Measurements from ENCODE around the gene AIRE. TPM values are rescaled to one million over a fixed set of nuclear protein-coding genes. Genes with fewer than 3 reads are reported as not detected.

AIRE gene
- total RNA-seq, 1 experiment from 2014 or later: not detected

GRCh38 chr21:44258056-44258725, 27.5 kb upstream of the AIRE start:
- no peaks in the 10 kb centered on the region for H3K27me3 Mint-ChIP-seq (ENCODE audit: insufficient read depth, unreplicated experiment)
- Histone ChIP-seq H3K9me3 (0 out of 2 replicates have a peak, but pooled peaks cover 4% of the 10 kb centered on the region), H3K36me3 (ENCODE audit: control insufficient read depth, insufficient read depth, low read length) (no peaks in the 10 kb centered on the region), H3K4me3 (ENCODE audit: low read depth, low read length) (no peak overlapping the region), H3K4me1 (no peaks in the 10 kb centered on the region), H3K27me3 (replicated peaks; ENCODE audit: control insufficient read depth, insufficient read depth, low read length) (no peaks in the 10 kb centered on the region)
- H3K36me3 Mint-ChIP-seq (ENCODE audit: insufficient read depth, unreplicated experiment): peaks cover 5% of the 10 kb centered on the region
- H3K4me3 Mint-ChIP-seq (ENCODE audit: unreplicated experiment): no peak overlapping the region
- DNase-seq: no peak
- intact Hi-C loops (cut with micrococcal nuclease; ENCODE audit: unreplicated experiment): no loop called here
- POLR2A ChIA-PET: no interaction called here
- no TSS peak for BruUV-seq (replicated peaks)
- peaks cover 18% of the 10 kb centered on the region for H3K9me3 Mint-ChIP-seq (ENCODE audit: unreplicated experiment)
- CTCF ChIA-PET: no interaction called here
- TF ChIP-seq, protein P1, sequence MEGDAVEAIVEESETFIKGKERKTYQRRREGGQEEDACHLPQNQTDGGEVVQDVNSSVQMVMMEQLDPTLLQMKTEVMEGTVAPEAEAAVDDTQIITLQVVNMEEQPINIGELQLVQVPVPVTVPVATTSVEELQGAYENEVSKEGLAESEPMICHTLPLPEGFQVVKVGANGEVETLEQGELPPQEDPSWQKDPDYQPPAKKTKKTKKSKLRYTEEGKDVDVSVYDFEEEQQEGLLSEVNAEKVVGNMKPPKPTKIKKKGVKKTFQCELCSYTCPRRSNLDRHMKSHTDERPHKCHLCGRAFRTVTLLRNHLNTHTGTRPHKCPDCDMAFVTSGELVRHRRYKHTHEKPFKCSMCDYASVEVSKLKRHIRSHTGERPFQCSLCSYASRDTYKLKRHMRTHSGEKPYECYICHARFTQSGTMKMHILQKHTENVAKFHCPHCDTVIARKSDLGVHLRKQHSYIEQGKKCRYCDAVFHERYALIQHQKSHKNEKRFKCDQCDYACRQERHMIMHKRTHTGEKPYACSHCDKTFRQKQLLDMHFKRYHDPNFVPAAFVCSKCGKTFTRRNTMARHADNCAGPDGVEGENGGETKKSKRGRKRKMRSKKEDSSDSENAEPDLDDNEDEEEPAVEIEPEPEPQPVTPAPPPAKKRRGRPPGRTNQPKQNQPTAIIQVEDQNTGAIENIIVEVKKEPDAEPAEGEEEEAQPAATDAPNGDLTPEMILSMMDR (IDR thresholded peaks at IDR 0.05; ENCODE audit: insufficient read depth in 1 of 2, low read depth in 1 of 2, low read length in 1 of 2, severe bottlenecking in 1 of 2, unreplicated experiment in 1 of 2): no peak
- no peaks in the 10 kb centered on the region for H3K4me1 Mint-ChIP-seq (ENCODE audit: low read depth, unreplicated experiment)
- no peak overlapping the region for H3K27ac Mint-ChIP-seq (ENCODE audit: unreplicated experiment)

DNA sequence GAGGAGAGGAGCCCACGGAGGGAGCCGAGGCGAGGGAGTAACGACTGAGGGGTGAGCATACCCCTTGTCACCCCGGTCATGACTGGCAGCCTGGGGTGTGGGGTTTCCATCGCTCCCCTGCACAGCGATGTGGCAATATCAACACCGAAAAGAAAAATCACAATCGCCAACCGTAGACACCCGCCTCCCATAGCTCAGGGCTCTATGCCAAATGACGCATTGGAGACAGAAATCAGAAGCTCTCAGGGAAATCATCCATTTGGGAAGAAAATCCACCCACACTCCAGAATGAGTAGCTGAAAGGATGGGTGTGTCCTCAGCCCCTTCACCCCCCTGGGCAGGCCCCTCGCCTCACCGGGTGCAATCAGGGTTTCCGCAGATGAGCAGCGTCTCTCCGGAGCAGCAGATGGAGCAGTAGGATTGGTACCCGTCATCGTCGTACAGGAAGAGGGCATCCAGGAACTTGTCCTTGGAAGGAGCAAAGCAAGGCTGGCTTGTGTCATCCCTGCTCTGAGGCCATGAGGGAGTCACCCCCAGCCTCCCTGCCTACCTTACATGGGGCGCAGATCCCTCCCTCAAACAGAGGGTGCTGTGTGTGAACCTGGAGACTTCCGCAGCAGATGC, 26.5 kb upstream of the AIRE start:
- H3K4me3 Mint-ChIP-seq (ENCODE audit: unreplicated experiment): no peak overlapping the region
- no peaks in the 10 kb centered on the region for H3K27me3 ChIP-seq (replicated peaks; ENCODE audit: control insufficient read depth, insufficient read depth, low read length)
- DNase-seq: no peak
- H3K27me3 Mint-ChIP-seq (ENCODE audit: insufficient read depth, unreplicated experiment): no peaks in the 10 kb centered on the region
- TF ChIP-seq, protein P1 (IDR thresholded peaks at IDR 0.05; ENCODE audit: insufficient read depth in 1 of 2, low read depth in 1 of 2, low read length in 1 of 2, severe bottlenecking in 1 of 2, unreplicated experiment in 1 of 2): no peak
- H3K36me3 Mint-ChIP-seq (ENCODE audit: insufficient read depth, unreplicated experiment): peaks cover 5% of the 10 kb centered on the region
- no peaks in the 10 kb centered on the region for H3K4me1 ChIP-seq
- no peak overlapping the region for H3K4me3 ChIP-seq (ENCODE audit: low read depth, low read length)
- no peak overlapping the region for H3K27ac Mint-ChIP-seq (ENCODE audit: unreplicated experiment)
- H3K9me3 ChIP-seq: 0 out of 2 replicates have a peak, but pooled peaks cover 4% of the 10 kb centered on the region
- H3K9me3 Mint-ChIP-seq (ENCODE audit: unreplicated experiment): peaks cover 18% of the 10 kb centered on the region
- POLR2A ChIA-PET: no interaction called here
- CTCF ChIA-PET: interaction anchor here (0.6 kb wide), 1 partner anchor 338 kb away, joined by 3 read pairs; no protein-coding TSS in a partner anchor
- no TSS peak for BruUV-seq (replicated peaks)
- intact Hi-C loops (cut with micrococcal nuclease; ENCODE audit: unreplicated experiment): no loop called here
- H3K36me3 ChIP-seq (ENCODE audit: control insufficient read depth, insufficient read depth, low read length): no peaks in the 10 kb centered on the region
- no peaks in the 10 kb centered on the region for H3K4me1 Mint-ChIP-seq (ENCODE audit: low read depth, unreplicated experiment)

DNA sequence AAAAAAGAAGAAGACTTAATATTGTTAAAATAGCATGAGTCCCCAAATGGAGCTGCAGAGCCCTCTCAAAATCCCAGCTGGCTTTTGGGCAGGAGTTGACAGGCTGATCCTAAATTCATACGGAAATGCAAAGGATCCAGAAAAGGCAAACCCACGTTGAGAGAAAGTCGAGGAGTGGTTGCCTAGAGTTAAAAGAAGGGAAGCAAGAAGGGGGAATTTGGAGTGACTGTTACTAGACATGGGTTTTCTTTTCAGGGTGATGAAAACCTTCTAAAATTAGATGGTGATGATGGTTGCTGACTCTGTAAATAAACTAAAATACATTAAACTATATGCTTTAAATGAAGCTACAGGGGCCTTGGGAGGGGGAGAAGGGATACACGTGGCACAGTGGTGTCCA, 25.6 kb upstream of the AIRE start:
- no peaks in the 10 kb centered on the region for H3K27me3 Mint-ChIP-seq (ENCODE audit: insufficient read depth, unreplicated experiment)
- no TSS peak for BruUV-seq (replicated peaks)

More for the DNA sequence above, 25.6 kb upstream of the AIRE start:
- DNase-seq: no peak
- H3K36me3 ChIP-seq (ENCODE audit: control insufficient read depth, insufficient read depth, low read length): no peaks in the 10 kb centered on the region
- no peaks in the 10 kb centered on the region for H3K4me1 ChIP-seq
- Mint-ChIP-seq H3K27ac (ENCODE audit: unreplicated experiment) (no peak overlapping the region), H3K36me3 (ENCODE audit: insufficient read depth, unreplicated experiment) (peaks cover 5% of the 10 kb centered on the region), H3K9me3 (ENCODE audit: unreplicated experiment) (peaks cover 18% of the 10 kb centered on the region), H3K4me1 (ENCODE audit: low read depth, unreplicated experiment) (no peaks in the 10 kb centered on the region), H3K4me3 (ENCODE audit: unreplicated experiment) (no peak overlapping the region)
- H3K4me3 ChIP-seq (ENCODE audit: low read depth, low read length): no peak overlapping the region
- intact Hi-C loops (cut with micrococcal nuclease; ENCODE audit: unreplicated experiment): no loop called here
- ChIA-PET POLR2A (no interaction called here), CTCF (no interaction called here)
- TF ChIP-seq, protein P1 (IDR thresholded peaks at IDR 0.05; ENCODE audit: insufficient read depth in 1 of 2, low read depth in 1 of 2, low read length in 1 of 2, severe bottlenecking in 1 of 2, unreplicated experiment in 1 of 2): no peak
- 0 out of 2 replicates have a peak, but pooled peaks cover 4% of the 10 kb centered on the region for H3K9me3 ChIP-seq
- H3K27me3 ChIP-seq (replicated peaks; ENCODE audit: control insufficient read depth, insufficient read depth, low read length): no peaks in the 10 kb centered on the region
